G401.6 (cell line): Measurements from ENCODE around the gene ZDHHC13.
"Not testable (repeated sequence)": the region's sequence is repeated elsewhere in the genome, so short reads cannot be mapped to it uniquely, and the experiment has no call there.

Experiments used
- FAIRE-seq: peaks from 2 replicates; lab custom pipeline; 2012; peaks lifted over from hg19 to GRCh38; lab: Jason Lieb, UNC

The ZDHHC13 gene

GRCh38 chr11:19101796-19102520, 15.0 kb upstream of the ZDHHC13 start:
- no peak for FAIRE-seq

- no peak for FAIRE-seq
Measured at GRCh38 chr11:19102521-19102900, 14.5 kb upstream of the ZDHHC13 start.

- no peak for FAIRE-seq
Measured at GRCh38 chr11:19105011-19105410, 12.0 kb upstream of the ZDHHC13 start.

GRCh38 chr11:19107125-19107524, 9.8 kb upstream of the ZDHHC13 start:
- FAIRE-seq = no peak

GRCh38 chr11:19110295-19110694, 6.7 kb upstream of the ZDHHC13 start:
- no peak for FAIRE-seq

GRCh38 chr11:19111809-19112208, 5.2 kb upstream of the ZDHHC13 start:
- no peak for FAIRE-seq

GRCh38 chr11:19116276-19116970, 545 bp upstream of the ZDHHC13 start:
- FAIRE-seq = no peak

- FAIRE-seq = no peak
Measured at GRCh38 chr11:19117760-19118097, 761 bp downstream of the ZDHHC13 start.

GRCh38 chr11:19121646-19122045, 4.7 kb downstream of the ZDHHC13 start:
- no peak for FAIRE-seq

GRCh38 chr11:19122960-19123615, 6.1 kb downstream of the ZDHHC13 start:
- FAIRE-seq = no peak

- FAIRE-seq = not testable (repeated sequence)
Measured at GRCh38 chr11:19126562-19127325, 9.8 kb downstream of the ZDHHC13 start.

GRCh38 chr11:19134004-19134403, 17.0 kb downstream of the ZDHHC13 start:
- FAIRE-seq = no peak

- not testable (repeated sequence) for FAIRE-seq
Measured at GRCh38 chr11:19136884-19137283, 19.9 kb downstream of the ZDHHC13 start.

GRCh38 chr11:19145319-19145718, 28.4 kb downstream of the ZDHHC13 start:
- FAIRE-seq = no peak

GRCh38 chr11:19156892-19157291, 39.9 kb downstream of the ZDHHC13 start:
- FAIRE-seq = no peak

GRCh38 chr11:19160847-19161246, 43.9 kb downstream of the ZDHHC13 start:
- no peak for FAIRE-seq

GRCh38 chr11:19161651-19162050, 44.7 kb downstream of the ZDHHC13 start:
- no peak for FAIRE-seq

GRCh38 chr11:19162951-19163505, 46.1 kb downstream of the ZDHHC13 start:
- FAIRE-seq = no peak

- no peak for FAIRE-seq
Measured at GRCh38 chr11:19163617-19164016, 46.6 kb downstream of the ZDHHC13 start.

- no peak for FAIRE-seq
Measured at GRCh38 chr11:19164230-19164855, 47.4 kb downstream of the ZDHHC13 start.

- no peak for FAIRE-seq
Measured at GRCh38 chr11:19164881-19165280, 47.9 kb downstream of the ZDHHC13 start.

- FAIRE-seq = no peak
Measured at GRCh38 chr11:19168090-19168489, 51.1 kb downstream of the ZDHHC13 start.
